Testis (tissue), 3 donors: ENCODE results near the gene SLC34A3. TPM values are rescaled to one million over a fixed set of nuclear protein-coding genes. Genes with fewer than 3 reads are reported as not detected.

Experiments
- DNase-seq: peaks from one replicate; pipeline ENCODE4 v3.0.0-alpha.2; 2019
- H3K27ac ChIP-seq, 2 donors: fragments of 200-600 bp; sonication (generic); one replicate each; pipeline ENCODE4 v1.5.1; 2019
- H3K27me3 ChIP-seq: fragments of 200-600 bp; sonication (generic); one replicate; pipeline ENCODE4 v1.5.1; 2019
- H3K36me3 ChIP-seq: fragments of 200-600 bp; sonication (generic); one replicate; pipeline ENCODE4 v1.5.1; 2017; ENCODE audit warnings: low read depth; ENCODE audit errors: missing control alignments
- H3K4me1 ChIP-seq: fragments of 200-600 bp; sonication (generic); one replicate; pipeline ENCODE4 v1.5.1; 2019
- H3K4me3 ChIP-seq, 2 donors: fragments of 200-600 bp; sonication (generic); one replicate each; pipeline ENCODE4 v1.5.1; 2017 to 2019
- H3K9me3 ChIP-seq: fragments of 200-600 bp; sonication (generic); one replicate; pipeline ENCODE4 v1.5.1; 2017
- POLR2A ChIP-seq: fragments of 450-650 bp; IDR thresholded peaks from one replicate; pipeline ENCODE4 v1.6.1; 2017; ENCODE audit warnings: antibody characterized with exemption, mild to moderate bottlenecking, moderate library complexity
- WGBS, 2 donors: methylation state at CpG; one replicate each; pipeline ENCODE4 v1.1.5; 2018; 5-methylcytosine and 5-hydroxymethylcytosine counted together
- intact Hi-C: fragments of 100-400 bp; cut with DNase I; formaldehyde crosslinking; loops from one replicate; pipeline ENCODE4 v1.15.1; 2023; ENCODE audit warnings: low total_unique reads
- polyA plus RNA-seq: library from polyadenylated mRNA; stranded (reverse); fragments of 350-450 nt; fragmentation: Illumina TruSeq; extraction: RNeasy Lipid Tissue Mini Kit (QIAGEN cat#74804); gene quantifications from one replicate; pipeline ENCODE4 v1.2.3, GENCODE V29; 2014; ENCODE audit warnings: low read depth, low replicate concordance; ENCODE audit not compliant: insufficient read depth
- total RNA-seq, 2 donors: library from RNA; depleted of rRNA; stranded (reverse); fragments of >200 nt; gene quantifications; one replicate each; pipeline ENCODE4 v1.2.3, GENCODE V29; 2016
- TF ChIP-seq, protein P1 (sequence below), 3 experiments: fragments of 450-650 bp in 2 of 3; fragments of 200-600 bp in 1 of 3; sonication (generic) in 1 of 3; IDR thresholded peaks; one replicate each; pipeline ENCODE4 v1.5.1; 2016 to 2019; ENCODE audit warnings: antibody characterized with exemption in 3 of 3, mild to moderate bottlenecking in 2 of 3, moderate library complexity in 1 of 3

Gene SLC34A3
- total and polyA plus RNA-seq, 3 donors from 2014 or later: 0.15 to 0.25 (median 0.24) TPM

DNA sequence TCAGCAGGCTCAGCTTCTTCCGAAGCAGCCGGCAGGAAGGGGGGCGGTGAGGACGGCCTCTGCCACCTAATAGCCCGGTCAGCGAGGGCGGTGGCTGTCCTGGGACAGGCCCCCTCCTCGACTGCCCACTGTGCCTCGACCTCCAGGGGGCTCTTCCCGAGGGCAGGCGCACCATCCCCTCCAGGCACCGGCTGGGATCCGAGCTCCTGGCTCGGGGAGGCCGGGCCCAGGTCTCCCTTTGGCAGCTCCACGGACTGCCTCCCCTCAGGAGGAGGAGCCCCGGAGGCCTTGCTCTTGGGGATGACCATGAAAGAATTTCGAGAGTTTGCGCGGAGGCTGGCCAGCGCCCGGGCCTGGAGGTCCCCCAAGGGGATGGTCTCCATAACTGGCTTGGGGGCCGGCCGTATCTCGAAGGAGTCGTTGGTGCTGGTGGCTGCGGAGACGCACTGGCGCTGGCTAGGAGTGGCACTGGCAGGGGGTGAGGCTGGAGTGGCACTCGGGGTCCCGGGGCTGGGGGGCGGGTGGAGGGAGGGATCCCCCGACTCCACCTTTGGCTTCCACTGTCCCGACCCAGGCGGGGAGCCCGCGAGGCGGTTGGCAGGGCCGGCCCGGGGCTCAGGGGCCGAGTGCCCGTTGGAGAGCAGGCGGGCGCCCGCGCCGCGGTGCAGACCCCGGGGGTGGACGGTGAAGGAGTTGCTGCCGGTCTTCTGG, 31.1 kb upstream of the SLC34A3 start:
- H3K36me3 ChIP-seq: no peaks in the 10 kb centered on the region
- no peak for TF ChIP-seq POLR2A
- TF ChIP-seq, protein P1, sequence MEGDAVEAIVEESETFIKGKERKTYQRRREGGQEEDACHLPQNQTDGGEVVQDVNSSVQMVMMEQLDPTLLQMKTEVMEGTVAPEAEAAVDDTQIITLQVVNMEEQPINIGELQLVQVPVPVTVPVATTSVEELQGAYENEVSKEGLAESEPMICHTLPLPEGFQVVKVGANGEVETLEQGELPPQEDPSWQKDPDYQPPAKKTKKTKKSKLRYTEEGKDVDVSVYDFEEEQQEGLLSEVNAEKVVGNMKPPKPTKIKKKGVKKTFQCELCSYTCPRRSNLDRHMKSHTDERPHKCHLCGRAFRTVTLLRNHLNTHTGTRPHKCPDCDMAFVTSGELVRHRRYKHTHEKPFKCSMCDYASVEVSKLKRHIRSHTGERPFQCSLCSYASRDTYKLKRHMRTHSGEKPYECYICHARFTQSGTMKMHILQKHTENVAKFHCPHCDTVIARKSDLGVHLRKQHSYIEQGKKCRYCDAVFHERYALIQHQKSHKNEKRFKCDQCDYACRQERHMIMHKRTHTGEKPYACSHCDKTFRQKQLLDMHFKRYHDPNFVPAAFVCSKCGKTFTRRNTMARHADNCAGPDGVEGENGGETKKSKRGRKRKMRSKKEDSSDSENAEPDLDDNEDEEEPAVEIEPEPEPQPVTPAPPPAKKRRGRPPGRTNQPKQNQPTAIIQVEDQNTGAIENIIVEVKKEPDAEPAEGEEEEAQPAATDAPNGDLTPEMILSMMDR (IDR thresholded peaks at IDR 0.05): no peak
- intact Hi-C loops: no loop called here
- no peak overlapping the region for H3K4me3 ChIP-seq
- peaks cover 46% of the 10 kb centered on the region for H3K4me1 ChIP-seq
- 2 to 8% methylated on average over 7 to 38 of the region's 51 CpGs for WGBS, 2 donors
- H3K9me3 ChIP-seq: no peaks in the 10 kb centered on the region
- no peak overlapping the region for H3K27ac ChIP-seq
- H3K27me3 ChIP-seq: no peaks in the 10 kb centered on the region
- no peak for DNase-seq

DNA sequence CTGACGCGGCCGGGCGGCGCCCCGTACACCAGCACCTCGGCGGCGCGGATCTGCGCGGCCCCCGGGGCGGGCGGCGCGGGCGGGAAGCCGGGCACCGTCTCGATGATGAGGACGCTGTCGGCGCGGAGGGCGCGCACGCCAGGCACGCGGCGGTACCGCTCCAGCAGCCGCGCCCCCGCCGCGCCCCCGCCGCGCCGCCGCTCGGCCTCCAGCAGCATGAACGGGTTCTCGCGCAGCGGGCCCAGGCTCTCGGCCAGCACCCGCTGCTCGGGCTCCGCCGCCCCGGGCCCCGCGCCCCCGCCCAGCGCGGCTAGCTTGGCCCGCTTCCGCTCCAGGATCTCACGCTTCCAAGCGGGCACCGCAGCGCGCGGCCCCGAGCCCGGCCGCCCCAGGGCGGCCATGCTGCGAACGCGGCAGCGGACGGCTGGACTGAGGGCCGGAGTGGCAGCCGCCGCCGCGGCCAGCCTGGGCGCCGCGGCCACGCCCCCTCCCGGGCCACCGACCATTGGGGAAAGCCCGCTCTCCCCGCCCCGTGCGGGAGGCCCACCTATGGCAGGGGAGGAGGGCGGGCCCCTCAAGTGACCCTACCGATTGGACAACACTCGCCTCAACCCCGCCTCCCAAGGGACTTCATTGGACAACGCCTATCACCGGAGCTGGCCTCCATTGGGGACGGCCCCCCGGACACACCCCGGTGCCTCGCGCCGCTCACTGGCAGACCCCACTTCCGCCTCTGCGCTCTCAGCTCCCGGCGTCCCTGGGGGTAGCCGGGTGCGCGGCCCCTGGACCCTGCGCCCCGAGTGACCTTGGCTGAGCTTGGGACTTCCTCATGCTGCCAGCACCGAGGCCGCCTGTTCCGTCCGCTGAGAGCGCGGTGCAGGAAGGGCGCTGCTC, 30.1 kb upstream of the SLC34A3 start, which contains the start of gene TPRN:
Gene TPRN (minus strand): TSS at position 431 of the 894 bp plus-strand sequence. CDS start 30 bp downstream, at position 401.
- no peak for TF ChIP-seq POLR2A
- TF ChIP-seq, protein P1 (IDR thresholded peaks at IDR 0.05): peak in 1 of 3 experiments; percentile 1
- intact Hi-C loops: no loop called here
- Histone ChIP-seq H3K4me3 (peak within 1 kb of the TSS; percentile 64 to 72), H3K27me3 (no peaks in the 10 kb centered on the region), H3K4me1 (peaks cover 52% of the 10 kb centered on the region), H3K9me3 (no peaks in the 10 kb centered on the region), H3K36me3 (no peaks in the 10 kb centered on the region), H3K27ac (peak within 1 kb of the TSS; percentile 55 to 71)
- WGBS, 2 donors: 0% methylated on average over 34 of the region's 118 CpGs; no CpG with 5 or more reads in 1 of the 2 donors
- DNase-seq: peak; percentile 100

DNA sequence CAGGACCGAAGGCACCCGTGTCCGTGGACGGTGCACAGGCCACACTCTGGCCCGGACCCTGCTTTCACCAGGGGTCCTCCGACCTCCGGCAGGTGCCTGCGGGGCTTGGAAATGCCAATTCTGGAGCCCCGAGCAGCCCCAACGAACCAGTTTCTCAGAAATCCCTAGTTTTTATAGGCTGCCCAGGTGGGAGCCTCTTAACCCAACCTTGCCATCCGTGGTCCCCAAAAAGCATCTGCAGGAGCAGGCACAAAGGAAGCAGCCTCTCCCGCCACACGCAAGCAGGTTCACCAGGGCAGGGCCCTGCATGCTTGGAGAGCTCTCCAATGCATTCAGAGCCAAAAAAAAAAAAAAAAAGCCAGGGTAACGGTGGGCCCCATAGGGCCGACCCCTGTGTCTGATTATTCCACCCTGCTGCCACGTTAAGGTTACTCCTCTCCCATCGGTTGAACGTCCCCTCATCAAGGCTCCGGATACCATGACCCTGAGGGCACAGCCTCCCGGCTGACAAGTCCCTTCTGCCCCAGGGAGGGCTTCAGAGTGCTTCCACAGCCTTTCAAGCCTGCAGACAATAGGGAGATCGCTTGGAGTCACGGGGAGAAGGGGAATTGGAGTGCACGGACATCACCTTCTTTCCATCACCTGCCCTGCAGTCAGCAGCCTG, 29.4 kb upstream of the SLC34A3 start:
- Histone ChIP-seq H3K4me1 (peaks cover 55% of the 10 kb centered on the region), H3K27me3 (no peaks in the 10 kb centered on the region), H3K36me3 (no peaks in the 10 kb centered on the region), H3K9me3 (no peaks in the 10 kb centered on the region), H3K4me3 (peak overlapping the region; percentile 64 to 72), H3K27ac (peak overlapping the region; percentile 55 to 71)
- WGBS, 2 donors: 16 to 30% methylated on average over 10 to 23 of the region's 23 CpGs
- TF ChIP-seq, protein P1 (IDR thresholded peaks at IDR 0.05): no peak
- no peak for TF ChIP-seq POLR2A
- intact Hi-C loops: no loop called here
- DNase-seq: no peak

DNA sequence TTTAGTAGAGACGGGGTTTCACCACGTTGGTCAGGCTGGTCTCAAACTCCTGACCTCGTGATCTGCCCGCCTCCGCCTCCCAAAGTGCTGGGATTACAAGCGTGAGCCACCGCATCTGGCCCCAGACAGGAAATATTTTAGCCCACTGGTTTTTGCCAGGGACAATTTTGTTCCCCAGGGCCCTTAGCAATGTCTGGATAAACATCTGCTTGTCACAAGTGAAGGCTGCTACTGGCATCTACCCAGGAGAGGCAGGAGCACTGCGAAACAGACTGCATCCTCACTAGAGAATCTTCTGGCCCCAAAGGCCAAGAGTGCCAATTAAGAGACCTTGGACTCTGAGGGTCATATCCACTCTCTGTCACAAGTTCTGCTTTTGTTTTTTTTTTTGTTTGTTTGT, 27.7 kb upstream of the SLC34A3 start:
- Histone ChIP-seq H3K27ac (no peak overlapping the region), H3K27me3 (no peaks in the 10 kb centered on the region), H3K9me3 (no peaks in the 10 kb centered on the region), H3K4me3 (no peak overlapping the region), H3K36me3 (no peaks in the 10 kb centered on the region), H3K4me1 (peaks cover 53% of the 10 kb centered on the region)
- TF ChIP-seq, protein P1 (IDR thresholded peaks at IDR 0.05): no peak
- TF ChIP-seq POLR2A: no peak
- 68 to 77% methylated on average over 7 to 8 of the region's 8 CpGs for WGBS, 2 donors
- DNase-seq: no peak
- intact Hi-C loops: no loop called here
